GM21717 (cell line): ENCODE data around the gene CCDC116.
A peak's percentile ranks its signal among the peaks of the same experiment; 100 is the strongest.

Experiments used
- ATAC-seq: cut with Tn5 transposase; IDR thresholded peaks from one replicate; pipeline ENCODE4 v1.9.1; 2021; ENCODE audit warnings: mild to moderate bottlenecking, moderate library complexity; ENCODE audit not compliant: unreplicated experiment

The CCDC116 gene

DNA sequence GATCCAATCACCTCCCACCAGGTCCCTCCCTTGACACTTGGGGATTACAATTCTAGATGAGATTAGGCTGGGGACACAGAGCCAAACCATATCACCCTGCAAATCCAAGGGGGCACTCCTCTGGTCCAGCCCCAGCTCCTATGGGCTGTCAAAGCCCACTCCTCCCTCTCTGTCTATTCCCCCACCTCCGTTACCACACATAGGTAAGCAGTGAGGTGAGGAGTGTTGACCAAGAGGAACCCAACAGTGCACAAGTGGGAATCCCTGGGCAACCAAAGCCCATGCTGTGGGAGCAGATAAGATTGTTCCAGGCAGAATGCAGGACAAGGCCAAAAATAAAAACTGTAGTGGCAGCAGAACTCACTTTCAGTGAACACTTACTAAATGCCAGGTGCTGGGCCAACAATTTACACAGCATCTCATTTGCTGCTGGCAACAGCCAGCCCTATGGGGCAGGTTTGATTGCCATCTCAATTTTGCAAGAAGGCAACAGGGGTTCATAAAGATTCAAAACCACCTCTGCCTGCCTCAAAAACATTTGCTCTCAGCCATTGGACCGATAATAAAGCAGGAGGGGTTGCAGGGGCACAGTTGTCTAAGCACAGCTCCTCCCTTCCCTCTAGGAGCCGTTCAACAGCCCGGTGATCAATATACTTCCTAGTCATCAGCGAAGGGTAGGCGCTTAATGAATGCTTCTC lies 18.4 kb downstream of the CCDC116 start:
- ATAC-seq = no peak

DNA sequence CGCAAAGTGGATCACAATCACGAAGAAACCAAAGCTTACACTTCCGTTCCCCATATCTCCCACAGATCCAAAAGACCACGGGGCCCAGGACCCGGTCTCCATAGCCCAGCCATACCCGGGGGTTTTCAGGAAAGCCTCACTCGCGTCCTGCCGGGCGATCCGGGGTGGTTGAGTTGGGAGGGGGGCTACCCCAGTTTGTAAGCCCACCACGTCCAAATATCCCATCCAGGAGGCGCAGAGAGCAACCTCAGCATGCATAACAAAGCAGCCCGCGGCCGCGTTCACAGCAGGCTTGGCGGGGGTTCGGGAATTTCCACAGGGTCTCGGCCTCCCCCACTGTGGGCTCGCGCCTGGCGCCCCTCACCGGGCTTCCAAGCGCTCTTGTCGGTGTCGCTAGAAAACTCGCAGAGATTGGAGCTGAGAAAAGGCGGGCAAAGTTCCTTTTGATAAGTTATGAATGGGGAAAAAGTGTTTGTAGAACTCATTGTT lies 19.0 kb downstream of the CCDC116 start:
- peak; percentile 29 for ATAC-seq

GRCh38 chr22:21652010-21652546 lies 19.5 kb downstream of the CCDC116 start:
- peak; percentile 70 for ATAC-seq

GRCh38 chr22:21652547-21653545 lies 20.3 kb downstream of the CCDC116 start:
- ATAC-seq = no peak

GRCh38 chr22:21657020-21657359 lies 24.4 kb downstream of the CCDC116 start:
- no peak for ATAC-seq

DNA sequence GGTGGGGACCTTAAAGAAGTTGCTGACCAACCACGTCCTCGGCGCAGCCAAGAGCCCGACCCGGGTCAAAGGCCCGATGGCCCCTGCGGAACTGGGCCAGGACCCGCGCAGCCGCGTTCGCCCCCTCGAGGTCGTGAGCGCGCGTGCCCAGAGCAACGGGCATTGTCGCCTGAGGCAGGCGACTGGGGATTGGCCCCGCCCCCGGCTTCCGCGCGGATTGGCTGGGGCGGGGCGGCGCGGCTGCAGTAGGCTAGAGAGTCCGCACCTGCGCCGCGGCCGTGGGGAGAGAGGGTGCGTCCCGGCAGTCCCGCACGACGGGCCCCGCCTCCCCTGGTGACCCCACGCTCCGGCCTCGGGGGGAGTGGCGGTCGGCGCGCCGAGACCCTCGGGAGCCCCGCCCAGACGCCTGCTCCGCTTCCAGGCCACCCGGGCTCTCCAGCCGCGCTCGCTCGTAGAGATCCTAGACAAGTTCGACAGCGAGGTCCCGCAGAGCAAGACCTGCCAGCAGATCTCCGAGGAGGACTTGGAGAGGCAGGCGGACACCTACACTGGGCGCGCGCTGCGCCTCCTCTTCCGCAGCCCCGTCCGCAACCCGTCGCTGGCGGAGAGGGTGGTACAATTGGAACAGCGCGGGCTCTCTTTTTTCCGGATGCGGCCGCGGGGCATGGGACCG lies 24.9 kb downstream of the CCDC116 start:
- peak; percentile 47 for ATAC-seq

GRCh38 chr22:21659864-21660525 lies 27.4 kb downstream of the CCDC116 start:
- ATAC-seq = no peak

- ATAC-seq = no peak
Observed at GRCh38 chr22:21660904-21661303, 28.3 kb downstream of the CCDC116 start.

DNA sequence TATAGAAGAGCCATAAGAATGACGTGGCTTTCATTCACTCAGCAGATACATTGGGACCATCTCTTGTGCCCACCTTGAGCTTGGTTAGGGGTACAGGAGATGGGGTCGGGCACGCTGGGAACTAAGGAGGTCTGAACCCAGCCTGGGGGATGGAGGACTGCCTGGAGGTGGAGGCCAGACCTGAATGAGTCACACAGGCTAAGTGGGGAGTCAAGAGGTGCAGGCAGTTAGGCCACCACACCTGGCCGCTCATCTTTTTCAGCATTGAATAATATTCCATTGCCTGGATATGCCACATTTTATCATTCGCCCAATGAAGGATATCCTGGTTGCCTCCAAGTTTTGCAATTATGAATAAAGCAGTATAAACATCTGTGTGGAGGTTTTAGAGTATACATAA lies 29.4 kb downstream of the CCDC116 start:
- ATAC-seq = no peak

DNA sequence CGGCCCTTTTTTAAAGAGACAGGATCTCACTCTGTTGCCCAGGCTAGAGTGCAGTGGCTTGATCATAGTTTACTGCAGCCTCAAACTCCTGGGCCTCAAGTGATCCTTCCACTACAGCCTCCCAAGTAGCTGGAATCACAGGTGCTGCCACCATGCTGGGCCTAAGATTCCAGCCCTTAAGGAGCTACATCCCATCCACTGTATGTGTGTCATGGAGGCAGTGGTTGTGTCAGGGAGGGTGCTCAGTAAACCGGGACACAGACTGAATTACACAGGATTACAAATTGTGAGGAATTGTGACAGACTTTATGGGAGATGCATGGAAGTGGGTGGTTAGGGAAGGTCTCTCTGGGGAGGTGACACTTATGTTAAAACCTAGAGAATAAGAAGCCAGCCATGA lies 31.2 kb downstream of the CCDC116 start:
- ATAC-seq = no peak

GRCh38 chr22:21665047-21665851 lies 32.7 kb downstream of the CCDC116 start:
- no peak for ATAC-seq

GRCh38 chr22:21666786-21667185 lies 34.2 kb downstream of the CCDC116 start:
- no peak for ATAC-seq

- no peak for ATAC-seq
Observed at GRCh38 chr22:21669026-21669425, 36.5 kb downstream of the CCDC116 start.

GRCh38 chr22:21672107-21672629 lies 39.6 kb downstream of the CCDC116 start:
- no peak for ATAC-seq

DNA sequence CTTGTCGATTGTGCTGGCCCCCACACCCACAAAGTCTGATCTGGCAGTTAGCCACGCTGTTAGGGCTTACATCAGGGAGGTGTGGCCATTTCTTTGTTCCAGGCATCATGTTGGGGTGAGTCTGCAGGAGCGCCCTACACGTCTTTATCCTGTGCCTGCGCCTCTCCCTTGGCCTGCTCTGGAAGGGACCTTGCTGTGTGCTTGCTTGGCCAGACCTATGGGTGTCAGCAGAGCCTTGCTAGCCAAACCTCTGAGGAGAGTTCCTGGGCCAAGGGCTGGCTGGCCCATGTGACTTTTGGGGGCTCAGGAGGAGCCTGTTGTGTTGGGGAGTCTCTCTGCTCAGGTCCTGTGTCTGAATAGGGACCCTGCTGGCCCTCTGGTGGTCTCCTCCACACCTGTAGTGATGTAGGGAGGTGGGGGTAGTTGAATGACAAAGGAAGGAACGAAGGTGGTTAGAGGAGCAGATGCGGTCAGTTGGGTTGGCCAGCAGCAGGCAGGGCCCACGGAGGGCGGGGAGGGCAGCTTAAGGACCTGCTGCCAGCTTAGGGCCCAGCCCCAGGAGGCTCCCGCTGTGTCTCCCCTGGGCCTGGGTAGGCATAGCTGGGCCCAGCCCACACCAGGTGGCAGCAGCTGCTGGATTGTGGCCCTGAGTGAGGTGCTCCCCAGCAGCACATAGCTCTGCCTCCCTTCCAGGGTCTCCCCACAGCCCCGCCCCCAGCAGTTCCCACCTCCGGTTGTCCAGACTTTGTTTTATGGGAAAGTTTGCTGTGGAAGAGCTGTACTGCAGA lies 41.2 kb downstream of the CCDC116 start:
- no peak for ATAC-seq

- ATAC-seq = no peak
Observed at GRCh38 chr22:21674638-21675245, 42.2 kb downstream of the CCDC116 start.

GRCh38 chr22:21677606-21678443 lies 45.3 kb downstream of the CCDC116 start:
- no peak for ATAC-seq
